H1 (cell line): ENCODE measurements around the gene COMP. TPM values are rescaled to one million over a fixed set of nuclear protein-coding genes. Genes with fewer than 3 reads are reported as not detected.

Experiments
- CTCF ChIA-PET: fragments of 300-600 bp; sonication (Branson Sonifier 250); formaldehyde crosslinking; loops from one replicate; lab custom pipeline; 2021; ENCODE audit not compliant: partially characterized antibody; lab: Charles Lee
- POLR2A ChIA-PET: fragments of 300-600 bp; sonication (Branson Sonifier 250); formaldehyde crosslinking; loops from one replicate; lab custom pipeline; 2021; ENCODE audit warnings: inconsistent platforms; ENCODE audit not compliant: partially characterized antibody; lab: Charles Lee
- DNase-seq, 2 experiments: peaks; one replicate each; pipeline versions ENCODE4 v3.0.0 to v3.0.0-alpha.2; 2010 to 2022; ENCODE audit warnings: low spot score in 2 of 2, low read depth in 1 of 2, mixed read lengths in 1 of 2
- FAIRE-seq: peaks from 2 replicates; lab custom pipeline; 2011; peaks lifted over from hg19 to GRCh38; lab: Jason Lieb, UNC
- H2AFZ ChIP-seq: 2 replicates; pipeline ENCODE4 v1.8.1; 2012; ENCODE audit warnings: low read length, inconsistent platforms
- H2AK5ac ChIP-seq: 2 replicates; pipeline ENCODE4 v1.6.1; 2013; ENCODE audit warnings: low read depth, low read length
- H2BK120ac ChIP-seq: replicated peaks from 2 replicates; pipeline ENCODE3; 2013; ENCODE audit warnings: low read depth, low read length, inconsistent platforms
- H2BK12ac ChIP-seq: 2 replicates; pipeline ENCODE4 v1.6.1; 2013; ENCODE audit warnings: low read depth, low read length
- H2BK15ac ChIP-seq: 2 replicates; pipeline ENCODE4 v1.6.1; 2013; ENCODE audit warnings: low read length
- H2BK20ac ChIP-seq: 2 replicates; pipeline ENCODE4 v1.6.1; 2013; ENCODE audit warnings: low read length
- H2BK5ac ChIP-seq: 2 replicates; pipeline ENCODE4 v1.6.1; 2013; ENCODE audit warnings: low read depth, low read length
- H3K14ac ChIP-seq: 2 replicates; pipeline ENCODE4 v1.6.1; 2013; ENCODE audit warnings: inconsistent platforms; ENCODE audit not compliant: insufficient read length
- H3K18ac ChIP-seq: 2 replicates; pipeline ENCODE4 v1.6.1; 2013; ENCODE audit warnings: low read length; ENCODE audit errors: extremely low read depth
- H3K23ac ChIP-seq: 2 replicates; pipeline ENCODE4 v1.6.1; 2013; ENCODE audit warnings: inconsistent platforms; ENCODE audit not compliant: insufficient read length
- H3K23me2 ChIP-seq: 2 replicates; pipeline ENCODE4 v1.6.1; 2013; ENCODE audit warnings: low read depth, low read length
- H3K27ac ChIP-seq: 2 replicates; pipeline ENCODE4 v1.6.1; 2011; ENCODE audit warnings: low read depth, low read length, inconsistent platforms
- H3K27me3 ChIP-seq, 4 experiments: replicated peaks in 1 of 4; 1 replicate in 1 of 4; 2 replicates in 3 of 4; pipeline versions ENCODE4 v1.6.1 to v1.8.1; 2011 to 2013; ENCODE audit warnings: low read length in 3 of 4, mild to moderate bottlenecking in 3 of 4, inconsistent platforms in 2 of 4, mixed read lengths in 2 of 4, moderate library complexity in 1 of 4; ENCODE audit not compliant: control insufficient read depth in 3 of 4, insufficient read depth in 3 of 4; ENCODE audit errors: extremely low read depth in 1 of 4
- H3K36me3 ChIP-seq, 4 experiments: 2 replicates each; pipeline versions ENCODE4 v1.6.1 to v1.8.1; 2011 to 2013; ENCODE audit warnings: mild to moderate bottlenecking in 4 of 4, low read length in 3 of 4, moderate library complexity in 2 of 4, control low read depth in 1 of 4, inconsistent platforms in 1 of 4; ENCODE audit not compliant: insufficient read depth in 4 of 4, control insufficient read depth in 2 of 4
- H3K4ac ChIP-seq: replicated peaks from 2 replicates; pipeline ENCODE3; 2013; ENCODE audit warnings: low read length, low read depth, mixed read lengths, inconsistent platforms; ENCODE audit not compliant: insufficient read length
- H3K4me1 ChIP-seq, 4 experiments: replicated peaks in 1 of 4; 1 replicate in 1 of 4; 2 replicates in 3 of 4; pipeline versions ENCODE4 v1.6.1 to v1.8.1; 2011 to 2013; ENCODE audit warnings: low read length in 3 of 4, inconsistent platforms in 2 of 4, mixed read lengths in 1 of 4; ENCODE audit not compliant: insufficient read depth in 4 of 4, control insufficient read depth in 3 of 4
- H3K4me2 ChIP-seq, 2 experiments: 2 replicates each; pipeline versions ENCODE4 v1.6.1 to v1.8.1; 2011 to 2013; ENCODE audit warnings: low read depth in 2 of 2, low read length in 2 of 2, control low read depth in 1 of 2, inconsistent platforms in 1 of 2, mild to moderate bottlenecking in 1 of 2; ENCODE audit not compliant: insufficient read depth in 1 of 2
- H3K4me3 ChIP-seq, 4 experiments: fragments of 200-600, 300-600 bp in 1 of 4; sonication (generic), shearing (Covaris generic), sonication (Bioruptor Twin) in 1 of 4; 2 replicates each; pipeline versions ENCODE4 v1.5.1 to v1.8.1; 2011 to 2016; ENCODE audit warnings: low read length in 4 of 4, low read depth in 3 of 4, control low read depth in 2 of 4, inconsistent platforms in 2 of 4, mild to moderate bottlenecking in 2 of 4, mixed read lengths in 1 of 4, moderate library complexity in 1 of 4; ENCODE audit not compliant: insufficient read depth in 2 of 4; ENCODE audit errors: extremely low read depth in 1 of 4
- H3K56ac ChIP-seq: replicated peaks from 2 replicates; pipeline ENCODE3; 2013; ENCODE audit warnings: low read depth, mild to moderate bottlenecking, mixed read lengths, low read length, inconsistent platforms; ENCODE audit not compliant: insufficient read length
- H3K79me1 ChIP-seq: 2 replicates; pipeline ENCODE4 v1.6.1; 2013; ENCODE audit warnings: low read depth, low read length, control low read depth
- H3K79me2 ChIP-seq, 2 experiments: 2 replicates each; pipeline versions ENCODE4 v1.6.1 to v1.8.1; 2012 to 2013; ENCODE audit warnings: low read length in 2 of 2, mild to moderate bottlenecking in 2 of 2, inconsistent platforms in 1 of 2; ENCODE audit not compliant: insufficient read depth in 2 of 2, control insufficient read depth in 1 of 2
- H3K9ac ChIP-seq, 4 experiments: replicated peaks in 1 of 4; 1 replicate in 1 of 4; 2 replicates in 3 of 4; pipeline versions ENCODE4 v1.6.1 to v1.8.1; 2011 to 2013; ENCODE audit warnings: low read depth in 3 of 4, low read length in 3 of 4, control low read depth in 2 of 4, mild to moderate bottlenecking in 2 of 4, moderate library complexity in 2 of 4, inconsistent platforms in 1 of 4; ENCODE audit errors: extremely low read depth in 1 of 4
- H3K9me3 ChIP-seq, 2 experiments: 2 replicates each; pipeline versions ENCODE4 v1.6.1 to v1.8.1; 2012 to 2013; ENCODE audit warnings: mild to moderate bottlenecking in 2 of 2, moderate library complexity in 2 of 2, control low read depth in 1 of 2, inconsistent platforms in 1 of 2, low read depth in 1 of 2, low read length in 1 of 2, mixed read lengths in 1 of 2; ENCODE audit not compliant: insufficient read depth in 2 of 2
- H4K20me1 ChIP-seq, 2 experiments: replicated peaks in 1 of 2; 2 replicates each; pipeline versions ENCODE3 to v1.8.1; 2011 to 2013; ENCODE audit warnings: inconsistent platforms in 2 of 2, low read length in 2 of 2, mild to moderate bottlenecking in 1 of 2; ENCODE audit not compliant: insufficient read depth in 2 of 2, control insufficient read depth in 1 of 2
- H4K5ac ChIP-seq: 2 replicates; pipeline ENCODE4 v1.6.1; 2013; ENCODE audit warnings: low read length, low read depth, mixed read lengths, inconsistent platforms; ENCODE audit not compliant: insufficient read length
- H4K8ac ChIP-seq: 2 replicates; pipeline ENCODE4 v1.8.0; 2013; ENCODE audit warnings: mild to moderate bottlenecking, moderate library complexity, low read length, inconsistent platforms; ENCODE audit not compliant: insufficient read depth; ENCODE audit errors: extremely low read depth
- H4K91ac ChIP-seq: replicated peaks from 2 replicates; pipeline ENCODE3; 2013; ENCODE audit warnings: low read length, mixed read lengths, inconsistent platforms; ENCODE audit not compliant: insufficient read length
- CBX5 ChIP-seq: fragments of 300-800, 300-1000 bp; sonication (generic); IDR thresholded peaks from 2 replicates; pipeline ENCODE4 v1.7.1; 2016; ENCODE audit warnings: antibody characterized with exemption, low read length, low read depth
- CBX8 ChIP-seq: fragments of 300-800, 300-1000 bp; sonication (generic); IDR thresholded peaks from 2 replicates; pipeline ENCODE4 v1.7.1; 2016; ENCODE audit warnings: low read depth, low read length, borderline replicate concordance
- WGBS, 2 experiments: shearing (Covaris generic) in 1 of 2; methylation state at CpG; one replicate each; pipeline versions ENCODE4 v1.1.6 to v1.1.7; 2013 to 2015; ENCODE audit warnings: low lambda C conversion rate in 2 of 2, mixed read lengths in 2 of 2, inconsistent platforms in 1 of 2, low coverage in 1 of 2, missing lambda C conversion rate in 1 of 2; ENCODE audit not compliant: insufficient replicate concordance in 2 of 2, insufficient coverage in 1 of 2, insufficient read length in 1 of 2; ENCODE audit errors: extremely low coverage in 1 of 2, missing lambda C conversion rate in 1 of 2; 5-methylcytosine and 5-hydroxymethylcytosine counted together
- polyA plus RNA-seq, 7 experiments: library from polyadenylated mRNA; depleted of rRNA in 3 of 7; stranded (reverse) in 5 of 7; unstranded in 2 of 7; fragments of >200 nt in 5 of 7; fragments of 200-250 nt in 2 of 7; gene quantifications; 1 replicate in 5 of 7; 2 replicates in 1 of 7; 4 replicates in 1 of 7; pipeline versions ENCODE4 v1.2.1 to v1.2.3, GENCODE V29; 2011 to 2013; ENCODE audit warnings: missing spikeins in 2 of 7, mixed read lengths in 2 of 7
- total RNA-seq: library from RNA; stranded (reverse); fragmentation: NEBNext Ultra II Directional; extraction: Animal tissue kit (Norgen Biotek cat#: 25700); gene quantifications from 2 replicates; pipeline ENCODE4 v1.2.1, GENCODE V29; 2021

COMP gene
- total and polyA plus RNA-seq, 2 of the 8 experiments (the other 6 are each of a cell fraction or from before 2014, with no cell fraction given): 0.17 TPM

- Histone ChIP-seq H3K27me3 (peaks cover 14 to 93% (median 84%) of the 10 kb centered on the region in 4 experiments), H3K4me2 (no peak overlapping the region), H2BK15ac (no peak overlapping the region), H2BK12ac (no peak overlapping the region), H3K4me3 (no peak overlapping the region), H3K14ac (no peak overlapping the region), H4K91ac (no peak overlapping the region), H3K4ac (no peak overlapping the region), H3K23ac (no peak overlapping the region), H3K23me2 (no peaks in the 10 kb centered on the region), H3K79me2 (no peaks in the 10 kb centered on the region), H2AK5ac (no peak overlapping the region), H2BK120ac (no peak overlapping the region), H4K8ac (no peak overlapping the region), H2AFZ (no peak overlapping the region), H4K5ac (no peak overlapping the region), H3K9me3 (no peaks in the 10 kb centered on the region), H2BK20ac (no peak overlapping the region), H2BK5ac (no peak overlapping the region), H3K56ac (no peak overlapping the region), H3K79me1 (no peaks in the 10 kb centered on the region), H3K9ac (no peak overlapping the region), H3K36me3 (no peaks in the 10 kb centered on the region), H3K27ac (no peak overlapping the region), H4K20me1 (peaks cover 12 to 31% of the 10 kb centered on the region in 2 experiments), H3K18ac (no peak overlapping the region), H3K4me1 (no peaks in the 10 kb centered on the region; a peak in 1 of 7 replicates)
- DNase-seq (no peak), FAIRE-seq (no peak)
- CTCF ChIA-PET: interaction anchor here (0.6 to 10.9 kb wide), 9 partner anchors 10 to 299 kb away, joined by 3 to 132 read pairs (median 3); no protein-coding TSS in a partner anchor
- 82% methylated on average over 36 of the region's 71 CpGs; no CpG with 5 or more reads in 1 of the 2 experiments for WGBS, 2 experiments
- TF ChIP-seq CBX5: no peak
- TF ChIP-seq CBX8: no peak
- POLR2A ChIA-PET: interaction anchor here (0.5 to 1.9 kb wide), 4 partner anchors 13 to 337 kb away, joined by 4 to 11 read pairs (median 4); no protein-coding TSS in a partner anchor
Observed at GRCh38 chr19:18777301-18778075, 13.6 kb downstream of the COMP start.
